Duodenal mucosa (tissue), 2 donors: ENCODE measurements around the gene GRK2.
"Not testable (repeated sequence)": the region's sequence is repeated elsewhere in the genome, so short reads cannot be mapped to it uniquely, and the experiment has no call there.

Experiments
- H3K27ac ChIP-seq: one replicate; pipeline ENCODE4 v1.7.0; 2013; ENCODE audit warnings: low read depth, low read length
- H3K27me3 ChIP-seq, 2 donors: one replicate each; pipeline ENCODE4 v1.7.0; 2013; ENCODE audit warnings: low read length in 2 of 2, control low read depth in 1 of 2; ENCODE audit not compliant: insufficient read depth in 2 of 2, control insufficient read depth in 1 of 2
- H3K36me3 ChIP-seq, 2 donors: one replicate each; pipeline ENCODE4 v1.7.0; 2013; ENCODE audit warnings: low read length in 2 of 2, control low read depth in 1 of 2; ENCODE audit not compliant: insufficient read depth in 2 of 2, control insufficient read depth in 1 of 2
- H3K4me1 ChIP-seq, 2 donors: one replicate each; pipeline ENCODE4 v1.7.0; 2013; ENCODE audit warnings: low read length in 2 of 2, control low read depth in 1 of 2; ENCODE audit not compliant: insufficient read depth in 2 of 2, control insufficient read depth in 1 of 2
- H3K4me3 ChIP-seq, 2 donors: one replicate each; pipeline ENCODE4 v1.7.0; 2013; ENCODE audit warnings: low read length in 2 of 2, low read depth in 1 of 2
- H3K9ac ChIP-seq, 2 donors: one replicate each; pipeline ENCODE4 v1.7.0; 2013; ENCODE audit warnings: low read length in 2 of 2, low read depth in 1 of 2
- H3K9me3 ChIP-seq, 2 donors: one replicate each; pipeline ENCODE4 v1.7.0; 2013; ENCODE audit warnings: low read length in 2 of 2, control low read depth in 1 of 2; ENCODE audit not compliant: control insufficient read depth in 1 of 2

GRK2 gene

DNA sequence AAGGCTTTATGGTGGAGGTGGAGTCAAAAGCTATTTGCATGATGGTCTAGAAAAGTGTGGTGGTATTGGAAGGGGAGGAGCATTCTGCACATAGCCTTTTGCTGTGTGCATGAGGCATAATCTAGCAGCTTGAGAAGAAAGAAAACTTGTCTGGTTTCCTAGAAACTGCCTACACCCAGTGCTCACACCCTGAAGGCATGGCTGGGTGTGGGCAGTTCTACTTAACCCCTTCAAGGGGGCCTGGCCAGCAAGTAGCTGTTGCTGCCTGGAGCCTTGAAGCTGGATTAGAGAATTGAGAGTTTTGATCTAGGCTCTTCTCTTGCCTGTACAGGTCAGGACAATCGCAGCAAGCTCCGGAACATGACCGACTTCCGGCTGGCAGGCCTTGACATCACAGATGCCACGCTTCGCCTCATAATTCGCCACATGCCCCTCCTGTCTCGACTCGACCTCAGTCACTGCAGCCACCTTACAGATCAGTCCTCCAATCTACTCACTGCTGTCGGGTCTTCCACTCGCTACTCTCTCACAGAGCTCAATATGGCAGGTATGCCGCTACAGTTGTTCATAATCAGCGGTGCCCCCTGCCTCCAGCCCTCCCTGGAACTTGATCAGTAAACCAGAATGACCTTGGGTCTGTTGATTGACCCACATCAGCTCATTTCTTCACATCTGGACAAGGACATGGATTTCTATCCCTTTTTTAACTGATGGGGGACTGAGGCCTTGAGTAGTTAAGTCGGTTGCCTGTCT lies 12.2 kb upstream of the GRK2 start:
- H3K9ac ChIP-seq, result no peak overlapping the region
- peaks cover 0 to 14% of the 10 kb centered on the region in 2 donors for H3K4me1 ChIP-seq
- H3K27ac ChIP-seq, result no peak overlapping the region
- no peaks in the 10 kb centered on the region for H3K27me3 ChIP-seq
- H3K9me3 ChIP-seq, result no peaks in the 10 kb centered on the region
- peaks cover 61 to 70% of the 10 kb centered on the region in 2 donors for H3K36me3 ChIP-seq
- H3K4me3 ChIP-seq, result no peak overlapping the region

DNA sequence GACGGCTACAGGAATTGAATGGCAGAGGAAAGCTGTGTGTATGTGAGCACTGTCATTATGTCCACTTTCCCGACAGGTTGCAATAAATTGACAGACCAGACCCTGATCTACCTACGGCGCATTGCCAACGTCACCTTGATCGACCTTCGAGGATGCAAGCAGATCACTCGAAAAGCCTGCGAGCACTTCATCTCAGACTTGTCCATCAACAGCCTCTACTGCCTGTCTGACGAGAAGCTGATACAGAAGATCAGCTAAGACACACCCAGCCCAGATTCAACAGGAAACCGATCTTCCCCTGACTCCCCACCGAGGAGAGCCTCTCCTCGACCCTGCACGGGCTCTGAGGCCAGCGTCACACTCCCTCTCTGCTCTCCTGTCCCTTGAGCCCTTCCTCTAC lies 11.5 kb upstream of the GRK2 start:
- Histone ChIP-seq H3K36me3 (peaks cover 55 to 63% of the 10 kb centered on the region in 2 donors), H3K9me3 (no peaks in the 10 kb centered on the region), H3K4me3 (no peak overlapping the region), H3K9ac (no peak overlapping the region), H3K27me3 (no peaks in the 10 kb centered on the region), H3K4me1 (peaks cover 0 to 14% of the 10 kb centered on the region in 2 donors), H3K27ac (no peak overlapping the region)

GRCh38 chr11:67255353-67255752 lies 10.9 kb upstream of the GRK2 start:
- no peaks in the 10 kb centered on the region for H3K9me3 ChIP-seq
- no peak overlapping the region for H3K9ac ChIP-seq
- no peaks in the 10 kb centered on the region for H3K27me3 ChIP-seq
- peaks cover 50 to 57% of the 10 kb centered on the region in 2 donors for H3K36me3 ChIP-seq
- no peak overlapping the region for H3K4me3 ChIP-seq
- H3K27ac ChIP-seq, result no peak overlapping the region
- peaks cover 0 to 14% of the 10 kb centered on the region in 2 donors for H3K4me1 ChIP-seq

GRCh38 chr11:67255864-67256263 lies 10.4 kb upstream of the GRK2 start:
- Histone ChIP-seq H3K4me1 (peaks cover 0 to 14% of the 10 kb centered on the region in 2 donors), H3K27me3 (no peaks in the 10 kb centered on the region), H3K27ac (no peak overlapping the region), H3K36me3 (peaks cover 44 to 52% of the 10 kb centered on the region in 2 donors), H3K9me3 (no peaks in the 10 kb centered on the region), H3K9ac (no peak overlapping the region), H3K4me3 (no peak overlapping the region)

GRCh38 chr11:67256477-67257135 lies 9.7 kb upstream of the GRK2 start:
- Histone ChIP-seq H3K36me3 (peaks cover 37 to 45% of the 10 kb centered on the region in 2 donors), H3K4me3 (no peak overlapping the region), H3K9me3 (no peaks in the 10 kb centered on the region), H3K27ac (no peak overlapping the region), H3K9ac (no peak overlapping the region), H3K27me3 (no peaks in the 10 kb centered on the region), H3K4me1 (peaks cover 5 to 14% of the 10 kb centered on the region in 2 donors)

DNA sequence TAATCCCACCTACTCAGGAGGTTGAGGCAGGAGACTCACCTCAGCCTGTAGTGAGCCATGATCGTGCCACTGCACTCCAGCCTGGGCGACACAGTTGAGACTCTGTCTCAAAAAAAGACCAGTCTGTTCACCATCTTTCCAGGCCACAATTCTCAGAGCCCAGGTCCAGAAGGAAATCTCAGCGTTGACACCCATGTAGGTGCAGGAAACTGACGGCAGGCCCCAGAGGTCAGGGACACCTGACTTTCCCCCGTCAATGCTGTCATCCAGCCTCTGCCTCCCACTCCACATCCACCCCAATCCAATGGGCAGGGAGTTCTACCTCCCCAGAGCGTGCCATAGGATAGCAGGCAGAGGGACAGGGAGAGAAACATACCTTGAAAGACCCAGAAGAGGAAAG lies 5.9 kb upstream of the GRK2 start:
- H3K9ac ChIP-seq, result no peak overlapping the region
- H3K36me3 ChIP-seq, result peaks cover 3 to 7% of the 10 kb centered on the region in 2 donors
- no peak overlapping the region for H3K4me3 ChIP-seq
- H3K9me3 ChIP-seq, result no peaks in the 10 kb centered on the region
- H3K27me3 ChIP-seq, result no peaks in the 10 kb centered on the region
- H3K27ac ChIP-seq, result no peak overlapping the region
- peaks cover 13 to 19% of the 10 kb centered on the region in 2 donors for H3K4me1 ChIP-seq

GRCh38 chr11:67260885-67261639 lies 5.2 kb upstream of the GRK2 start:
- not testable (repeated sequence) for H3K36me3 ChIP-seq, H3K27me3 ChIP-seq, H3K27ac ChIP-seq, H3K9me3 ChIP-seq
- H3K9ac ChIP-seq, result peak overlapping the region in 1 of 2 donors; percentile 72
- peaks cover 13 to 25% of the 10 kb centered on the region in 2 donors for H3K4me1 ChIP-seq
- H3K4me3 ChIP-seq, result peak overlapping the region in 1 of 2 donors; percentile 61

DNA sequence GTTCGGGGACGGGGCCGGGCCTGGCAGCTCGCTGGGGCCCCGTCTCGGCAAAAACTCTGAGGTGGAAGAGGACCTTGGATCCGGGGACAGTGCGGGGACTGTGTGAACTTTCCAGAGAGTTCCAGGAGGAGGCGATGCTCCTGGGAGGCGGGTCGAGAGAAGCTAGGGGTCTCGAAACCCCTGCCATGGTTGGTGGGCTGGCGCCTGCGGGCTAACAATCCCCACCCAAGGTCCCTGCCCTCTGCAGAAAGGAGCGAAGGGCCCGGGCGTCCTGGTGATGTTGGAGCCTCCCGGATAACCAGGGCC lies 4.7 kb upstream of the GRK2 start:
- no peaks in the 10 kb centered on the region for H3K36me3 ChIP-seq
- no peak overlapping the region for H3K27ac ChIP-seq
- no peaks in the 10 kb centered on the region for H3K27me3 ChIP-seq
- no peak overlapping the region for H3K4me3 ChIP-seq
- H3K4me1 ChIP-seq, result peaks cover 13 to 25% of the 10 kb centered on the region in 2 donors
- no peak overlapping the region for H3K9ac ChIP-seq
- no peaks in the 10 kb centered on the region for H3K9me3 ChIP-seq

DNA sequence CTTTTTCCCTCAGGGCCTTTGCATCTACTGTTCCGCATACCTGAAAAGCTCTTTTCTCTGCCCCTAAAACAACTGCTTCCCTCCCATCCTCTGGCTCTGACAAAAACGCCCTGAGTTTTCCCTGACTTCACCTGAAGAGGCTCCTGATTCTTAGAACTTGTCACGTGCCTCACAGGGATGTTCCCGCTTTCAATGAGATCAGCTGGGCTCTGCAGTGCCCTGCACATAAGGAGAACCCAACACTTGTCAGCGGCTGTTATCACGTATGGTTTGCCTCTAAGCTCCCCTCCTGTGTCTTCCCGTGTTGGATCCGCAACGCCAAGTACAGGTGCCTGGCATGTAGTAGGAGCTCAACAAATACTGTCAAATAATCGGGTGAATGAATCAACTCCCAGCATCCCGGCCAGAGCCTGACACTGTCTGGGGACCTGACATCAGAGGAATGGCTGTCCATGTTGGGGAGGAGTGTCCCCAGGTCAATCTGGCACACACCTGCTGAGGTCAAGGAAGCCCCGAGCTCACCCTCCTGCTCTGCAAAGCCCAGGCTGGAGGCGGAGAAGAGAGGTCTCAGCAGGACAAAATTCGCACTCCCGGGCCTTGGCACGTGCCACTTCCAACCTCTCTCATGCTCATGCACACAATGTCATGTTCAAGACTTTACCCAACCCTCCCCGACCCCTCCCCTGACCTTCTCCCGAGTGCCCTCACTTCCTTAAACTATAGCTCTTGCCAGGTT lies 4.2 kb upstream of the GRK2 start:
- Histone ChIP-seq H3K4me3 (peak overlapping the region in 1 of 2 donors; percentile 43), H3K27ac (no peak overlapping the region), H3K9me3 (no peaks in the 10 kb centered on the region), H3K9ac (no peak overlapping the region), H3K27me3 (no peaks in the 10 kb centered on the region), H3K4me1 (peaks cover 13 to 25% of the 10 kb centered on the region in 2 donors), H3K36me3 (no peaks in the 10 kb centered on the region)
